ENCODE results near the gene KDM2B.
"Not testable (repeated sequence)": the region's sequence is repeated elsewhere in the genome, so short reads cannot be mapped to it uniquely, and the experiment has no call there.

KDM2B gene

DNA sequence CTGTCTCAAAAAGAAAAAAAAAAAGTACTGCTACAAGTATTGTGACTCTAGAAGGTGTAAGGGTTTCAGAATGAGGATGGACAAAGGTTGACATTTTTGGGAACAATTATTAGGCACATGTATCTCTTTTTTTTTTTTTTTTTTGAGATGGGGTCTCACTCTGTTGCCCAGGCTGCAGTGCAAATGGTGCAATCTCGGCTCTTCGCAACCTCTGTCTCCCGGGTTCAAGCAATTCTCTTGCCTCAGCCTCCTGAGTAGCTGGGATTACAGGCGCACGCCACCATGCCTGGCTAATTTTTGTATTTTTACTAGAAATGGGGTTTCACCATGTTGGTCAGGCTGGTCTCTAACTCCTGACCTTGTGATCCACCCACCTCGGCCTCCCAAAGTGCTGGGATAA, 195.9 kb downstream of the KDM2B start:
- DNase-seq (ENCODE audit: low read depth) = not testable (repeated sequence)

DNA sequence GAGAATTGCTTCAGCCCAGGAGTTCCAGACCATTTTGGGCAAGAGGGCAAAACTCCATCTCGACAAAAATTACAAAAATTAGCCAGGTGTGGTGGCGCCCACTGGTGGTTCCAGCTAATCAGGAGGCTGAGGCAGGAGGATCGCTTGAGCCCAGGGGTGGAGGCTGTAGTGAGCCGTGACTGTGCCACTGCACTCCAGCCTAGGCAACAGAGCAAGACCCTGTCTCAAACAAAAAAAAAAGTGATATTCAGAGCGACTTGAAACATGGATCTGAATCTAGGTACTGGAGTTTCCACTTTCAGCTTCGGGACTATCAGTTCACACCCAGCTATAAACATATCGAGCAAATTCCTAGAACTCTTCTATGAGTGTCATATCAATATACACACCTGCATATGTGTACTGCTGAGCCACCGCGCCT, 197.2 kb downstream of the KDM2B start:
- no peak for DNase-seq (ENCODE audit: low read depth)

DNA sequence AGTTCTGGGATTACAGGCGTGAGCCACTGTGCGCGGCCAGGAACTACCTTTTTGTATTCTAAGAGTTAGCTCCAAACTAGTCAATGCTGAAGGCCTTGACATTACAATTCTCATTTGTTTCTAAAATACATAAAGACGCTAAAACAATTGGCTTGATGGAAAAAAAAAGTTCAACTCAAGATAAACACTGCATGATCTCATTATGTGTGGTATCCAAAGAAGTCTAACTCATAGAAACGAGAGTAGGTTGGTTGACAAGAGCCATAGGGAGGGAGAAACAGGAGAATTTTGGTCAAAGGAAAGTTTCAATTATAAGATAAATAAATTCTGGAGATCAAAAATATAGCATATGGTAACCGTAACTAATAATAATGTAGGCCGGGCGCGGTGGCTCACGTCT, 200.9 kb downstream of the KDM2B start:
- DNase-seq (ENCODE audit: low read depth) = no peak
